Keratinocyte (primary cell): ENCODE results near the gene SSTR5. TPM values are rescaled to one million over a fixed set of nuclear protein-coding genes. Genes with fewer than 3 reads are reported as not detected.
"Not testable (repeated sequence)": the region's sequence is repeated elsewhere in the genome, so short reads cannot be mapped to it uniquely, and the experiment has no call there.

Source experiments
- DNase-seq: peaks from one replicate; pipeline ENCODE4 v3.0.0-alpha.2; 2011; ENCODE audit warnings: low read depth, missing footprints, low spot score
- FAIRE-seq: peaks from 2 replicates; lab custom pipeline; 2011; peaks lifted over from hg19 to GRCh38; lab: Jason Lieb, UNC
- H2AFZ ChIP-seq: 2 replicates; pipeline ENCODE4 v1.6.0; 2012; ENCODE audit warnings: low read length, control low read depth, inconsistent platforms; ENCODE audit not compliant: control insufficient read depth
- H3K27ac ChIP-seq: 2 replicates; pipeline ENCODE4 v1.5.1; 2011; ENCODE audit warnings: low read length; ENCODE audit not compliant: control insufficient read depth, insufficient read depth
- H3K27me3 ChIP-seq: 3 replicates; pipeline ENCODE4 v1.6.0; 2011; ENCODE audit warnings: low read length; ENCODE audit not compliant: control insufficient read depth, insufficient read depth; ENCODE audit errors: extremely low read depth
- H3K36me3 ChIP-seq, 2 experiments: 2 replicates in 1 of 2; 3 replicates in 1 of 2; pipeline ENCODE4 v1.5.1; 2011; ENCODE audit warnings: low read length in 2 of 2, mild to moderate bottlenecking in 1 of 2; ENCODE audit not compliant: control insufficient read depth in 2 of 2, insufficient read depth in 2 of 2; ENCODE audit errors: extremely low read depth in 1 of 2
- H3K4me1 ChIP-seq: 3 replicates; pipeline ENCODE4 v1.5.1; 2011; ENCODE audit warnings: low read length; ENCODE audit not compliant: control insufficient read depth, insufficient read depth; ENCODE audit errors: extremely low read depth
- H3K4me2 ChIP-seq: 3 replicates; pipeline ENCODE4 v1.6.0; 2011; ENCODE audit warnings: low read depth, low read length; ENCODE audit not compliant: control insufficient read depth, insufficient read depth; ENCODE audit errors: extremely low read depth
- H3K4me3 ChIP-seq, 3 experiments: fragments of 200-600 bp in 1 of 3; sonication (generic) in 1 of 3; 2 replicates in 2 of 3; 3 replicates in 1 of 3; pipeline ENCODE4 v1.5.1; 2011 to 2016; ENCODE audit warnings: low read length in 3 of 3, mild to moderate bottlenecking in 3 of 3, control low read depth in 2 of 3, inconsistent platforms in 1 of 3, low read depth in 1 of 3, mixed read lengths in 1 of 3, mixed run types in 1 of 3, moderate library complexity in 1 of 3; ENCODE audit not compliant: control insufficient read depth in 2 of 3, insufficient read depth in 2 of 3; ENCODE audit errors: extremely low read depth in 1 of 3
- H3K79me2 ChIP-seq: 2 replicates; pipeline ENCODE4 v1.6.0; 2012; ENCODE audit warnings: low read length; ENCODE audit not compliant: control insufficient read depth, insufficient read depth
- H3K9ac ChIP-seq: 3 replicates; pipeline ENCODE4 v1.6.0; 2011; ENCODE audit warnings: low read length; ENCODE audit not compliant: control insufficient read depth, insufficient read depth; ENCODE audit errors: extremely low read depth
- H3K9me1 ChIP-seq: 3 replicates; pipeline ENCODE4 v1.6.0; 2011; ENCODE audit warnings: low read length; ENCODE audit not compliant: control insufficient read depth, insufficient read depth; ENCODE audit errors: extremely low read depth
- H3K9me3 ChIP-seq: 2 replicates; pipeline ENCODE4 v1.5.1; 2012; ENCODE audit warnings: low read depth, low read length; ENCODE audit not compliant: control insufficient read depth
- H4K20me1 ChIP-seq: 3 replicates; pipeline ENCODE4 v1.6.0; 2011; ENCODE audit warnings: low read length; ENCODE audit not compliant: control insufficient read depth, insufficient read depth; ENCODE audit errors: extremely low read depth
- EZH2 ChIP-seq: IDR thresholded peaks from one replicate; pipeline ENCODE4 v1.6.1; 2012; ENCODE audit warnings: inconsistent platforms, mild to moderate bottlenecking, low read length, moderate library complexity
- dilution Hi-C: fragments of 300-500 bp; cut with MboI; formaldehyde crosslinking; loops from one replicate; pipeline ENCODE4 v1.7.0; 2020; ENCODE audit warnings: low sequenced_read_pairs; ENCODE audit not compliant: extremely low pct_ligation_motif_present
- polyA plus RNA-seq, 5 experiments: library from polyadenylated mRNA; depleted of rRNA in 3 of 5; stranded (reverse) in 3 of 5; stranded (forward) in 1 of 5; unstranded in 1 of 5; fragments of >200 nt; gene quantifications; 1 replicate in 1 of 5; 2 replicates in 3 of 5; 3 replicates in 1 of 5; pipeline versions ENCODE4 v1.2.1 to v1.2.3, GENCODE V29; 2011 to 2012; ENCODE audit warnings: missing spikeins in 2 of 5, low read depth in 1 of 5, low replicate concordance in 1 of 5
- TF ChIP-seq, protein P1 (sequence below), 3 experiments: IDR thresholded peaks in 1 of 3; conservative IDR thresholded peaks in 1 of 3; optimal IDR thresholded peaks in 1 of 3; 2 replicates in 2 of 3; 3 replicates in 1 of 3; pipeline versions ENCODE3 to v1.5.1; 2011; ENCODE audit warnings: low read length in 3 of 3, mild to moderate bottlenecking in 3 of 3, moderate library complexity in 2 of 3, control low read depth in 1 of 3, inconsistent platforms in 1 of 3; ENCODE audit not compliant: insufficient read depth in 2 of 3; ENCODE audit errors: extremely low read depth in 1 of 3

Gene SSTR5
- polyA plus RNA-seq, 1 donor (not counting 4 experiments of a cell fraction or from before 2014, with no cell fraction given): not detected

DNA sequence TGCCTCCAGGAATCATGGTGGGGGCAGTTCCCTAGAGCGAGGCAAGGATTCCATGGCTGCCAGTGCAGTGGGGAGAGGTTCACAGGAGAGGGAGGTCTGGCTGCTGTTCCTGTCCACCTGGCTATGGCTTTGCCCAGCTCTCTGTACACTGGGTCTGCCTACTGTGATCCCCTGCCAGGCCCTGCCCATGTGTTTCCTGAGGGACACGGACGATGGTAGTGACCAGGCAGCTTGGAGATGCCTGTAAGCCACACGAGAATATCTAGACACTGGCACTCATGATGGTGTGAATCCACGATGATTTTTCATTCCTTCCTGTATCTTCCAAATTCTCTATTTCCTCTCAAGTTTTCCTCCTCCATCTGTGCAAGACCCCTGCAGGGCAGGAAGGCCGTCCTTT lies 12.4 kb downstream of the SSTR5 start:
- TF ChIP-seq, protein P1, sequence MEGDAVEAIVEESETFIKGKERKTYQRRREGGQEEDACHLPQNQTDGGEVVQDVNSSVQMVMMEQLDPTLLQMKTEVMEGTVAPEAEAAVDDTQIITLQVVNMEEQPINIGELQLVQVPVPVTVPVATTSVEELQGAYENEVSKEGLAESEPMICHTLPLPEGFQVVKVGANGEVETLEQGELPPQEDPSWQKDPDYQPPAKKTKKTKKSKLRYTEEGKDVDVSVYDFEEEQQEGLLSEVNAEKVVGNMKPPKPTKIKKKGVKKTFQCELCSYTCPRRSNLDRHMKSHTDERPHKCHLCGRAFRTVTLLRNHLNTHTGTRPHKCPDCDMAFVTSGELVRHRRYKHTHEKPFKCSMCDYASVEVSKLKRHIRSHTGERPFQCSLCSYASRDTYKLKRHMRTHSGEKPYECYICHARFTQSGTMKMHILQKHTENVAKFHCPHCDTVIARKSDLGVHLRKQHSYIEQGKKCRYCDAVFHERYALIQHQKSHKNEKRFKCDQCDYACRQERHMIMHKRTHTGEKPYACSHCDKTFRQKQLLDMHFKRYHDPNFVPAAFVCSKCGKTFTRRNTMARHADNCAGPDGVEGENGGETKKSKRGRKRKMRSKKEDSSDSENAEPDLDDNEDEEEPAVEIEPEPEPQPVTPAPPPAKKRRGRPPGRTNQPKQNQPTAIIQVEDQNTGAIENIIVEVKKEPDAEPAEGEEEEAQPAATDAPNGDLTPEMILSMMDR (optimal IDR thresholded peaks at IDR 0.05 in 1 of 3, IDR thresholded peaks at IDR 0.05 in 1 of 3, conservative IDR thresholded peaks at IDR 0.05 in 1 of 3; ENCODE audit: extremely low read depth in 1 of 3, insufficient read depth in 2 of 3, low read length in 3 of 3): no peak
- TF ChIP-seq EZH2: no peak
- no peak overlapping the region for H2AFZ ChIP-seq
- no peaks in the 10 kb centered on the region for H4K20me1 ChIP-seq
- H3K9me1 ChIP-seq: no peaks in the 10 kb centered on the region
- peaks cover 5% of the 10 kb centered on the region for H3K9me3 ChIP-seq
- peaks cover 31% of the 10 kb centered on the region for H3K27me3 ChIP-seq
- no peaks in the 10 kb centered on the region for H3K79me2 ChIP-seq
- H3K4me1 ChIP-seq: no peaks in the 10 kb centered on the region
- H3K4me3 ChIP-seq: no peak overlapping the region
- H3K9ac ChIP-seq: no peak overlapping the region
- H3K27ac ChIP-seq: no peak overlapping the region
- no peak overlapping the region for H3K4me2 ChIP-seq
- no peaks in the 10 kb centered on the region for H3K36me3 ChIP-seq
- DNase-seq (no peak), FAIRE-seq (no peak)
- dilution Hi-C loops: no loop called here

DNA sequence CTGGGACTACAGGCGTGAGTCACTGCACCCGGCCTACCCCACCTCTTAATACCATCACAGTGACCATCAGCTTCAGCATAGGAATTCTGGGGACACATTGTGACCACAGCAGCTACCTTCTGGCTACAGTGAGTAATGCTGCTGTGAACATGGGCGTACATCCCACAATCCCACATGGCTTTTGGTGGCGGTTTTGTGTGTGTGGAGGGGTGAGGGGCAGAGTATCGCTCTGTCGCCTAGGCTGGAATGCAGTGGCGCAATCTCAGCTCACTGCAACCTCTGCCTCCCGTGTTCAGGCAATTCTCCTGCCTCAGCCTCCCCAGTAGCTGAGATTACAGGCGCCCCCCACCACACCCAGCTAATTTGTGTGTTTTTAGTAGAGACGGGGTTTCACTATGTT lies 13.9 kb downstream of the SSTR5 start:
- H3K9me1 ChIP-seq, H3K4me2 ChIP-seq, H3K4me3 ChIP-seq, H2AFZ ChIP-seq, H3K36me3 ChIP-seq, H4K20me1 ChIP-seq, DNase-seq, dilution Hi-C loops, H3K4me1 ChIP-seq, H3K9ac ChIP-seq, FAIRE-seq, H3K79me2 ChIP-seq, H3K9me3 ChIP-seq, H3K27ac ChIP-seq: not testable (repeated sequence)
- H3K27me3 ChIP-seq: peaks cover 35% of the 10 kb centered on the region
